CD8-positive, alpha-beta memory T cell (primary cell): ENCODE data around the gene CACNA1B. TPM values are rescaled to one million over a fixed set of nuclear protein-coding genes. Genes with fewer than 3 reads are reported as not detected.
"Not testable (repeated sequence)": the region's sequence is repeated elsewhere in the genome, so short reads cannot be mapped to it uniquely, and the experiment has no call there.

Experiments
- CTCF ChIA-PET: fragments of 350-600 bp; sonication (Branson Sonifier 250); formaldehyde crosslinking; loops from one replicate; lab custom pipeline; 2021; ENCODE audit warnings: antibody characterized with exemption; lab: Charles Lee
- POLR2A ChIA-PET: fragments of 350-600 bp; sonication (Branson Sonifier 250); formaldehyde crosslinking; loops from one replicate; lab custom pipeline; 2021; ENCODE audit warnings: antibody characterized with exemption; lab: Charles Lee
- DNase-seq, 5 donors: peaks; one replicate each; pipeline versions ENCODE4 v3.0.0 to v3.0.0-alpha.2; 2020 to 2022; ENCODE audit warnings: mixed read lengths in 1 of 5
- H3K27ac ChIP-seq: one replicate; pipeline ENCODE4 v1.7.0; 2013; ENCODE audit warnings: low read depth, mild to moderate bottlenecking, low read length, moderate library complexity
- H3K27me3 ChIP-seq: 2 replicates; pipeline ENCODE4 v1.7.0; 2013; ENCODE audit warnings: low read length, mild to moderate bottlenecking; ENCODE audit not compliant: insufficient read depth, poor library complexity, severe bottlenecking
- H3K36me3 ChIP-seq: 2 replicates; pipeline ENCODE4 v1.7.0; 2013; ENCODE audit warnings: mild to moderate bottlenecking, low read length, moderate library complexity; ENCODE audit not compliant: insufficient read depth
- H3K4me1 ChIP-seq: 2 replicates; pipeline ENCODE4 v1.7.0; 2013; ENCODE audit warnings: mild to moderate bottlenecking, low read length, moderate library complexity; ENCODE audit not compliant: insufficient read depth
- H3K4me3 ChIP-seq: 2 replicates; pipeline ENCODE4 v1.7.0; 2013; ENCODE audit warnings: mild to moderate bottlenecking, low read length
- H3K9me3 ChIP-seq: 2 replicates; pipeline ENCODE4 v1.7.0; 2013; ENCODE audit warnings: mild to moderate bottlenecking, low read length
- H3K27ac Mint-ChIP-seq, 8 donors: one replicate each; pipeline ENCODE4 v1.8.0; 2020 to 2021; ENCODE audit warnings: mixed read lengths in 8 of 8, mild to moderate bottlenecking in 6 of 8, inconsistent platforms in 3 of 8, moderate library complexity in 3 of 8
- H3K27me3 Mint-ChIP-seq, 2 donors: one replicate each; pipeline ENCODE4 v1.8.0; 2020 to 2021; ENCODE audit warnings: mixed read lengths in 2 of 2, mild to moderate bottlenecking in 1 of 2, moderate library complexity in 1 of 2
- H3K36me3 Mint-ChIP-seq, 3 donors: one replicate each; pipeline ENCODE4 v1.8.0; 2020 to 2021; ENCODE audit warnings: mixed read lengths in 3 of 3, inconsistent platforms in 1 of 3, mild to moderate bottlenecking in 1 of 3
- H3K4me1 Mint-ChIP-seq, 3 donors: one replicate each; pipeline ENCODE4 v1.8.0; 2020 to 2021; ENCODE audit warnings: mixed read lengths in 3 of 3, inconsistent platforms in 1 of 3, mild to moderate bottlenecking in 1 of 3
- H3K4me3 Mint-ChIP-seq, 7 donors: one replicate each; pipeline ENCODE4 v1.8.0; 2020 to 2021; ENCODE audit warnings: mixed read lengths in 7 of 7, mild to moderate bottlenecking in 6 of 7, moderate library complexity in 4 of 7, inconsistent platforms in 2 of 7
- H3K9me3 Mint-ChIP-seq, 5 donors: one replicate each; pipeline ENCODE4 v1.8.0; 2020 to 2022; ENCODE audit warnings: mixed read lengths in 5 of 5, mild to moderate bottlenecking in 3 of 5, moderate library complexity in 2 of 5, inconsistent platforms in 1 of 5
- polyA plus RNA-seq: library from polyadenylated mRNA; unstranded; fragments of 300-500 nt; fragmentation: Illumina TruSeq; gene quantifications from one replicate; pipeline ENCODE4 v1.2.3, GENCODE V29; 2021
- total RNA-seq, 2 experiments: library from RNA; stranded (reverse); gene quantifications; one replicate each; pipeline ENCODE4 v1.2.3, GENCODE V29; 2021

Gene CACNA1B
- total and polyA plus RNA-seq, 3 experiments from 2014 or later: not detected

DNA sequence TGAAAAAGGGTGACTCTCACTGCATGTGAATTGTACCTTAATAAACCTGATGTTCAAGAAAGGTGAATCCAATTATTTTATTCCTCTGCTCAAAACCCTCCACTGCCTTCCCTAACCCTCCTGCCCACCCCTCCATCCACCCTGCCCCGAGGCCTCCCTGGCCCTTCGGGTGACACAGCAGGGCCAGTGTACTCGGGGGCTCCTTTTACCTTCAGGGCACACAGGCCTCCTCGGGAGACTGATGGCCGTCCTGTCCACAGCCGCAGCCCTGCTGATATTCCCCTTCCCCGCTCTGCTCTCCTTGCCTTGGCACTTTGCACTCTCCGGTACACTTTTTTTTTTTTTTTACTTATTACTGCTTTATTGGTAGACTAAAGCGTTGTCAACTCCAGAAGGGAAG is 234.0 kb downstream of the CACNA1B start:
- ChIA-PET CTCF (no interaction called here), POLR2A (no interaction called here)
- H3K4me3 ChIP-seq: no peak overlapping the region
- H3K27me3 ChIP-seq: no peaks in the 10 kb centered on the region
- DNase-seq: no peak
- Mint-ChIP-seq H3K9me3 (no peaks in the 10 kb centered on the region), H3K27ac (no peak overlapping the region), H3K36me3 (no peaks in the 10 kb centered on the region), H3K4me1 (no peaks in the 10 kb centered on the region), H3K27me3 (peaks cover 5 to 16% of the 10 kb centered on the region in 2 donors), H3K4me3 (no peak overlapping the region)
- no peaks in the 10 kb centered on the region for H3K4me1 ChIP-seq
- H3K36me3 ChIP-seq: no peaks in the 10 kb centered on the region
- H3K9me3 ChIP-seq: no peaks in the 10 kb centered on the region
- no peak overlapping the region for H3K27ac ChIP-seq

GRCh38 chr9:138112090-138112748 is 234.6 kb downstream of the CACNA1B start:
- DNase-seq: no peak
- Histone ChIP-seq H3K4me3 (no peak overlapping the region), H3K9me3 (no peaks in the 10 kb centered on the region), H3K27me3 (no peaks in the 10 kb centered on the region), H3K4me1 (no peaks in the 10 kb centered on the region), H3K36me3 (no peaks in the 10 kb centered on the region), H3K27ac (no peak overlapping the region)
- Mint-ChIP-seq H3K36me3 (no peaks in the 10 kb centered on the region), H3K27me3 (peaks cover 2 to 14% of the 10 kb centered on the region in 2 donors), H3K27ac (no peak overlapping the region), H3K4me3 (no peak overlapping the region), H3K4me1 (no peaks in the 10 kb centered on the region), H3K9me3 (no peaks in the 10 kb centered on the region)
- ChIA-PET POLR2A (no interaction called here), CTCF (no interaction called here)

- no peak overlapping the region for H3K4me3 Mint-ChIP-seq
Observed at GRCh38 chr9:138112791-138113600, 235.4 kb downstream of the CACNA1B start.

DNA sequence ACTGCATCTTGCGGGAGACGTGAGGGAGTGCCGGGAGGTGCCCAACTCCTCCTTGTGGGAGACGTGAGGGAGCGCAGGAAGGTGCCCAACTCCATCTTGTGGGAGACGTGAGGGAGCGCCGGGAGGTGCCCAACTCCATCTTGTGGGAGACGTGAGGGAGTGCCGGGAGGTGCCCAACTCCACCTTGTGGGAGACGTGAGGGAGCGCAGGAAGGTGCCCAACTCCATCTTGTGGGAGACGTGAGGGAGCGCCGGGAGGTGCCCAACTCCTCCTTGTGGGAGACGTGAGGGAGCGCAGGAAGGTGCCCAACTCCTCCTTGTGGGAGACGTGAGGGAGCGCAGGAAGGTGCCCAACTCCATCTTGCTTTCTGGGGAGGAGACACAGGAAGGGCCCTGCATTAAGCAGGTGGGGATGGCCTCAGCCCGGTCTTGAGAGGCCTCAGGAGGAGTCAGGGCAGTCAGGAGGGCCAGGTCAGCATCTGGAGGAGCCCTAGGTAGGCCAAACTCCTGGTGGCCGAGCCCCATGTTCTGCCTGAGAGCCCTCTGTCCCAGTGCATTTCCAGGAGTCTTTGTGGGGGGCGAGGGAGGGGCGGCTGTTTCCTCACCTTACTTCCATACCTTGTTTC is 236.2 kb downstream of the CACNA1B start:
- H3K27ac ChIP-seq, H3K27me3 ChIP-seq, H3K4me1 ChIP-seq, H3K4me1 Mint-ChIP-seq, H3K9me3 Mint-ChIP-seq, H3K27ac Mint-ChIP-seq, POLR2A ChIA-PET, CTCF ChIA-PET, H3K9me3 ChIP-seq, H3K4me3 Mint-ChIP-seq, H3K36me3 Mint-ChIP-seq, H3K36me3 ChIP-seq, DNase-seq, H3K4me3 ChIP-seq: not testable (repeated sequence)
- H3K27me3 Mint-ChIP-seq: peaks cover 0 to 13% of the 10 kb centered on the region in 2 donors

More at GRCh38 chr9:138112791-138113600, 235.4 kb downstream of the CACNA1B start:
- DNase-seq: peak in 1 of 5 donors; percentile 37
- H3K27me3 Mint-ChIP-seq: peaks cover 0 to 13% of the 10 kb centered on the region in 2 donors
- CTCF ChIA-PET: no interaction called here
- Histone ChIP-seq H3K27ac (no peak overlapping the region), H3K4me3 (no peak overlapping the region), H3K4me1 (no peaks in the 10 kb centered on the region), H3K9me3 (no peaks in the 10 kb centered on the region), H3K27me3 (no peaks in the 10 kb centered on the region), H3K36me3 (no peaks in the 10 kb centered on the region)
- H3K4me1 Mint-ChIP-seq: no peaks in the 10 kb centered on the region
- H3K36me3 Mint-ChIP-seq: no peaks in the 10 kb centered on the region
- no peaks in the 10 kb centered on the region for H3K9me3 Mint-ChIP-seq
- POLR2A ChIA-PET: no interaction called here
- no peak overlapping the region for H3K27ac Mint-ChIP-seq

DNA sequence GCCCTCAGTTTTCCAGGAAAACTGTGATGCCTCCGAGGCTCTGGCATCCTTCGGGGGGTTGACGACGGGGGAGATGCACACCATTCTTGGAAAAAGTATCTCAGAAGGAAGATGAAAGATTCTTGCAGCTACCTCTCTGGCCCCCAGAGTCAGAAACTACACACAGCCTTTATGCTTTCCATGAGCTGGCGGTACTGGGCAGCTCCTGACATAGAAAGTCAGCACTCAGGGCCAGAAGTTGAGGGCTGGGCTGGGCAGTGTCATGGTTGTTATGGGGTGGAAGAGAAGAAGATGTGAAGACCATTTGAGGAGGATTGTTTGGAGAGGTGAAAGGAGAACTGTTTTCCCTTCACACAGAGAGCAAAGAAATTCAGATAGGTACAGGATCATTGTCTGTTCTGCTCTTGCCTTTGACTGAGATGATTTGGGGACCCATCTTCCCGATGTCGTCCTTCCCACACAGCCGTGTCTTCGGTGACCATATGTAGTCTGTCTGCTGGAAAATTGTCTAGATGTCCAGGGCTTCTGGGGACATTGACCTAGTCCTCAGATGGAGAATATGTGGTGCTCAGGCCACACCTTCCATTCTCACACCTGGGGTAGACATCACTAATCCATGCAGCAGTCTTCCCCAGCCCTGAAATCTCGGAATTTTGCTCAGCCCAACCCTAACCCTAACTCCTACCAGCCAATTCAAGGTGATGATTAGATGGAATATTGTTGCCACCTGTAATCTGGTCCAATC is 237.1 kb downstream of the CACNA1B start:
- ChIA-PET CTCF (no interaction called here), POLR2A (no interaction called here)
- Mint-ChIP-seq H3K9me3 (no peaks in the 10 kb centered on the region), H3K27me3 (peaks cover 0 to 16% of the 10 kb centered on the region in 2 donors), H3K27ac (no peak overlapping the region), H3K4me1 (no peaks in the 10 kb centered on the region), H3K36me3 (no peaks in the 10 kb centered on the region), H3K4me3 (no peak overlapping the region)
- H3K36me3 ChIP-seq: no peaks in the 10 kb centered on the region
- H3K27me3 ChIP-seq: no peaks in the 10 kb centered on the region
- H3K27ac ChIP-seq: no peak overlapping the region
- DNase-seq: no peak
- H3K9me3 ChIP-seq: no peaks in the 10 kb centered on the region
- no peaks in the 10 kb centered on the region for H3K4me1 ChIP-seq
- H3K4me3 ChIP-seq: no peak overlapping the region

DNA sequence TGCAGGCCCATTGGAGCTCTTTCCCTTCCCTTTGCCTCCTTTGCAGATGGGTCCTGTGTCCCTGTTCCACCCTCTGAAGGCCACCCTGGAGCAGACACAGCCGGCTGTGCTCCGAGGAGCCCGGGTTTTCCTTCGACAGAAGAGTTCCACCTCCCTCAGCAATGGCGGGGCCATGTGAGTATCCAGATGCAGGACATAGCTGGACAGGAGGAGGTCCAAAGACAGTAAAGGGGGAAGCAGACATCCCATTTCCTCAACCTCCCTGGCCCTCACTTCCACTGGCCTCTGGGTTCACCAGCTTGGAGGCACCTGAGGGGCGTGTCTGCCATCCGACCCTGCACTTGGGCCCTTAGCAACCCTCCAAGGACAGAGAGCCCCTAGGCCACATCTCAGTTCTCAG is 237.9 kb downstream of the CACNA1B start:
- ChIA-PET CTCF (no interaction called here), POLR2A (no interaction called here)
- H3K4me1 Mint-ChIP-seq: no peaks in the 10 kb centered on the region

GRCh38 chr9:138116521-138116920 is 238.9 kb downstream of the CACNA1B start:
- H3K4me3 Mint-ChIP-seq: peak overlapping the region in 1 of 7 donors; percentile 36
- POLR2A ChIA-PET: no interaction called here
- no peaks in the 10 kb centered on the region for H3K36me3 ChIP-seq
- no peaks in the 10 kb centered on the region for H3K36me3 Mint-ChIP-seq
- no peaks in the 10 kb centered on the region for H3K4me1 Mint-ChIP-seq
- H3K27me3 Mint-ChIP-seq: peaks cover 2 to 16% of the 10 kb centered on the region in 2 donors
- H3K9me3 ChIP-seq: no peaks in the 10 kb centered on the region
- no peaks in the 10 kb centered on the region for H3K4me1 ChIP-seq
- no peak for DNase-seq
- H3K4me3 ChIP-seq: no peak overlapping the region
- H3K27ac Mint-ChIP-seq: no peak overlapping the region
- no peaks in the 10 kb centered on the region for H3K9me3 Mint-ChIP-seq
- CTCF ChIA-PET: no interaction called here
- H3K27me3 ChIP-seq: no peaks in the 10 kb centered on the region
- no peak overlapping the region for H3K27ac ChIP-seq

More for the DNA sequence above, 237.9 kb downstream of the CACNA1B start:
- Histone ChIP-seq H3K9me3 (no peaks in the 10 kb centered on the region), H3K4me3 (no peak overlapping the region), H3K27me3 (no peaks in the 10 kb centered on the region), H3K27ac (no peak overlapping the region), H3K4me1 (no peaks in the 10 kb centered on the region), H3K36me3 (no peaks in the 10 kb centered on the region)
- no peaks in the 10 kb centered on the region for H3K36me3 Mint-ChIP-seq
- H3K4me3 Mint-ChIP-seq: no peak overlapping the region
- DNase-seq: no peak
- no peaks in the 10 kb centered on the region for H3K9me3 Mint-ChIP-seq
- H3K27me3 Mint-ChIP-seq: peaks cover 2 to 16% of the 10 kb centered on the region in 2 donors
- no peak overlapping the region for H3K27ac Mint-ChIP-seq
